Common myeloid progenitor, CD34-positive (primary cell): ENCODE data around the gene ACSM5.

ENCODE experiments used
- CTCF ChIA-PET: fragments of 350-600 bp; sonication (Branson Sonifier 250); formaldehyde crosslinking; loops from one replicate; lab custom pipeline; 2021; ENCODE audit warnings: antibody characterized with exemption; lab: Charles Lee
- POLR2A ChIA-PET: fragments of 350-600 bp; sonication (Branson Sonifier 250); formaldehyde crosslinking; loops from one replicate; lab custom pipeline; 2021; ENCODE audit warnings: antibody characterized with exemption; lab: Charles Lee
- DNase-seq, 3 donors: peaks; one replicate each; pipeline versions ENCODE4 v3.0.0 to v3.0.0-alpha.2; 2013
- H3K27ac ChIP-seq, 2 experiments: 1 replicate in 1 of 2; 2 replicates in 1 of 2; pipeline ENCODE4 v1.7.0; 2013; ENCODE audit warnings: inconsistent platforms in 2 of 2, low read length in 2 of 2, mild to moderate bottlenecking in 2 of 2, low read depth in 1 of 2, moderate library complexity in 1 of 2; ENCODE audit not compliant: severe bottlenecking in 2 of 2, insufficient read depth in 1 of 2, poor library complexity in 1 of 2
- H3K27me3 ChIP-seq, 5 experiments: replicated peaks in 2 of 5; 1 replicate in 3 of 5; 2 replicates in 2 of 5; pipeline versions ENCODE4 v1.6.1 to v1.7.0; 2013; ENCODE audit warnings: low read length in 4 of 5, mild to moderate bottlenecking in 2 of 5, moderate library complexity in 2 of 5, inconsistent platforms in 1 of 5; ENCODE audit not compliant: insufficient read depth in 5 of 5, control insufficient read depth in 4 of 5
- H3K36me3 ChIP-seq, 4 experiments: 1 replicate in 2 of 4; 2 replicates in 2 of 4; pipeline versions ENCODE4 v1.6.1 to v1.7.0; 2013; ENCODE audit warnings: low read length in 3 of 4, control low read depth in 1 of 4, mild to moderate bottlenecking in 1 of 4; ENCODE audit not compliant: control insufficient read depth in 4 of 4, insufficient read depth in 4 of 4
- H3K4me1 ChIP-seq, 4 experiments: 1 replicate in 3 of 4; 2 replicates in 1 of 4; pipeline versions ENCODE4 v1.6.1 to v1.7.1; 2013; ENCODE audit warnings: low read length in 3 of 4, mild to moderate bottlenecking in 3 of 4, control low read depth in 1 of 4, inconsistent platforms in 1 of 4, moderate library complexity in 1 of 4; ENCODE audit not compliant: control insufficient read depth in 4 of 4, insufficient read depth in 4 of 4; ENCODE audit errors: control extremely low read depth in 1 of 4
- H3K4me3 ChIP-seq, 7 experiments: 1 replicate in 4 of 7; 2 replicates in 3 of 7; pipeline versions ENCODE4 v1.5.1 to v1.7.0; 2013; ENCODE audit warnings: mild to moderate bottlenecking in 7 of 7, low read length in 6 of 7, moderate library complexity in 6 of 7, inconsistent platforms in 2 of 7, low read depth in 2 of 7, control low read depth in 1 of 7; ENCODE audit not compliant: insufficient read depth in 4 of 7, control insufficient read depth in 1 of 7; ENCODE audit errors: extremely low read depth in 1 of 7
- H3K9me3 ChIP-seq, 5 experiments: 1 replicate in 4 of 5; 2 replicates in 1 of 5; pipeline versions ENCODE4 v1.6.1 to v1.7.1; 2013; ENCODE audit warnings: low read length in 4 of 5, mild to moderate bottlenecking in 2 of 5, inconsistent platforms in 1 of 5, low read depth in 1 of 5, moderate library complexity in 1 of 5; ENCODE audit not compliant: control insufficient read depth in 4 of 5, insufficient read depth in 2 of 5; ENCODE audit errors: control extremely low read depth in 1 of 5
- WGBS: methylation state at CpG from one replicate; pipeline ENCODE4 v1.1.5; 2013; ENCODE audit not compliant: insufficient coverage; 5-methylcytosine and 5-hydroxymethylcytosine counted together

The ACSM5 gene

DNA sequence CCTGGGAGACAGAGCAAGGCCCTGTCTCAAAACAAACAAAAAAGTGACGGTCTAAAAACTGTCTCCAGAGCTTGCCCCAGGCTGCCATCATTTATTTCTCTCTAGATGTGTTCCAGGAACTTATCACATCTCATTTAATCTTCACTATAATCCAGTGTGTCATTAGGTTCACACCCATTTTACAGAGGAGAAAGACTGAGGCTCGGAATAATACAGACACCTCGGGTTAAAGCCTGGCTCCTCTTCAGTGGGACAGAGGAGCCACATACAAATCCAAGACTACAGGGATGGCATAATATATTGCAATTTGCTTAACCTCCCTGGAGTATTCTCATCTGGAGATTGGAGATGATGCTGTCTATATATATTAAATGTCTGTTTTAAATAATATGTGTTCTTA lies 10.7 kb upstream of the ACSM5 start:
- no peak overlapping the region for H3K27ac ChIP-seq
- no peaks in the 10 kb centered on the region for H3K4me1 ChIP-seq
- no peaks in the 10 kb centered on the region for H3K36me3 ChIP-seq
- DNase-seq: no peak
- WGBS: 100% methylated on average over 1 of the region's 3 CpGs
- H3K27me3 ChIP-seq: no peaks in the 10 kb centered on the region
- no peaks in the 10 kb centered on the region for H3K9me3 ChIP-seq
- ChIA-PET POLR2A (no interaction called here), CTCF (interaction anchor here (2.5 kb wide), 1 partner anchor 13 kb away, joined by 5 read pairs; no protein-coding TSS in a partner anchor)
- no peak overlapping the region for H3K4me3 ChIP-seq

DNA sequence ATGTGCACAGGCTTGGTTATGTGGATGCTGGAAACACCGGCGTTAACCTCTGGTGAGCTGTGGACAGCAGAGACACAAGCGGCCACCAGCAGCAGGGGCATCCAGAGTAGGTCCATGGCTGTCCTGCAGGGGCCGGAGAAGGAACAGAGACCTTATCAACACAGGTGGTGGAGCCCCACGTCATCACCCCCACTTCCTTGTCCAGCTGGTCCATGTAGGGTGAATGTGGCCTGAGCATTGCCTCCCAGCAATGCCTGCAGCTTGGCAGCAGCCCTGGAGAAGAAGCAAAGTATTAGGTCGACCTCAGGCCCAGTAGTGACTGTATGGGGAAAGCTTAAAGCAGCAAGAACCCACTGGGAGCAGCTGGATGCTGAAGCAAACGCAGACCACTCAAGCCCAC lies 10.1 kb upstream of the ACSM5 start:
- ChIA-PET POLR2A (no interaction called here), CTCF (interaction anchor here (0.7 kb wide), 1 partner anchor 16 kb away, joined by 3 read pairs; no protein-coding TSS in a partner anchor)
- H3K36me3 ChIP-seq: no peaks in the 10 kb centered on the region
- H3K27ac ChIP-seq: no peak overlapping the region
- no peaks in the 10 kb centered on the region for H3K27me3 ChIP-seq
- DNase-seq: no peak
- H3K4me3 ChIP-seq: no peak overlapping the region
- 81% methylated on average over 7 of the region's 7 CpGs for WGBS
- no peaks in the 10 kb centered on the region for H3K9me3 ChIP-seq
- no peaks in the 10 kb centered on the region for H3K4me1 ChIP-seq

DNA sequence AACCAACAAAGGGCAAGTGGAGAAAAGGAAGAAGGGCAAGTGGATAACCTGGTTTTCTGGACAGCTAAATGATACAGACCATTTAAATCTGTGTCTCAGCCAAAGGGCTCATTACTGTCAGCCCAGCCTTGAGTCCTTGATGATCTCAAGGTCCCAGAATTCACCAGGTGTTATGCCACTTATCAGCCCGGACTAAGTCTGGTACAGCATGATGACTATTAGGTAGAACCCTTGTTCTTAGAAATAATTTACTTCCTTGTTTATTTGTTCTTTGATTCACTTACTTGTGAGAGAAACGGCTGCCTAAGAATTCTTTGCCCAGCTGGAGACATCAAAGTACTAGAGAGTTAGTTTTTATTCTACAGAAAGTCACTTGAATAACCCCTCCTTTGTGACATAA lies 8.3 kb upstream of the ACSM5 start:
- POLR2A ChIA-PET: no interaction called here
- no peaks in the 10 kb centered on the region for H3K9me3 ChIP-seq
- DNase-seq: no peak
- WGBS: 42% methylated on average over 2 of the region's 2 CpGs
- H3K27me3 ChIP-seq: no peaks in the 10 kb centered on the region
- no peaks in the 10 kb centered on the region for H3K4me1 ChIP-seq
- no peak overlapping the region for H3K4me3 ChIP-seq
- H3K27ac ChIP-seq: no peak overlapping the region
- CTCF ChIA-PET: no interaction called here
- H3K36me3 ChIP-seq: no peaks in the 10 kb centered on the region

DNA sequence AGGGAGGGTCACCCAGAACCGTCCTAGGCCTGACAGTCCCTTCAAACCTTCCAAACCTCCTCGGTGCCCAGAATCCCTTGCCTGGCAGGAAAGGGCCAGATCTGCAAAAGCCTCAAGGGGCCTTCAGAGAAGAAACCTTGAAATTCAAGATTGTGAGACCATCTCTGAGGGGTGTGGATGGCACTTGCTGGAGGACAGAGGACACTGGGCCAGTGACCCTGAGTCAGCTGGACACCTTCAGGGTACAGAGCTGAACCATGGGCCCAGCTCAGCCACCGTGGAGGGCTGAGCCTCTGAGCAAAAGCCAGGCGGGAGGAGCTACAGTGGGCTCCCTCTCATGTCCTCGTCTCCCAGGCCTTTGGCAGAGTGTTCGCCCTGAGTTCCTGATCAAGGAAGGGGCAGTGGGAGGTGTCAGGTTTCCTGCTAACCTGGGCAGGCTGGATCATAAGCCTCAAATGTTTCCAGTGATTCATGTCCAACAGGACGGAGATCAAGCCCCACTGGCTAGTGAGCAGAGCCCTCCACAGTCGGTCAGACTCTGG lies 7.8 kb upstream of the ACSM5 start:
- Histone ChIP-seq H3K9me3 (no peaks in the 10 kb centered on the region), H3K27ac (no peak overlapping the region), H3K4me1 (no peaks in the 10 kb centered on the region), H3K36me3 (no peaks in the 10 kb centered on the region), H3K4me3 (no peak overlapping the region), H3K27me3 (no peaks in the 10 kb centered on the region)
- 96% methylated on average over 8 of the region's 8 CpGs for WGBS
- POLR2A ChIA-PET: no interaction called here
- DNase-seq: no peak
- CTCF ChIA-PET: no interaction called here

DNA sequence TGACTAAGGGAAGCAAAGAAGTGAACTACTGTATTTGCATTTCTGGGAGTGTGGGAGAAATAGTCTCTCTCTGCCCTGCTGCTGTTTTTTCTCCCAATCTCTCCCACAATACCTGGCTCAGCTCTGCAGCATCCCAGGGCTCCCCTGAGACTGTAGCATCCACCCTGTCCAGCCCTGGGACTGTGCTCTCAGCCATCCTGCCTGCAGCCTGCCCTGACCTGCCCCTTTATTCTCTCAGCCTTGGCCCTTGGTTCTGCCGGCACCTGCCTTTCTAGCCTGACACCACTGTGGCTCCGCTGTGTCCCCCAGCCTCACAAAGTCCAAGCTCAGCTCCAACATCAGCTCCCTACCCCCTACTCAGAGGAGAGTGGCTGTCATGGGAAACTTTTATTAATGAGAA lies 6.7 kb upstream of the ACSM5 start:
- ChIA-PET CTCF (no interaction called here), POLR2A (no interaction called here)
- no peak for DNase-seq
- no peak overlapping the region for H3K4me3 ChIP-seq
- no peaks in the 10 kb centered on the region for H3K4me1 ChIP-seq
- no peaks in the 10 kb centered on the region for H3K27me3 ChIP-seq
- no peaks in the 10 kb centered on the region for H3K36me3 ChIP-seq
- WGBS: 100% methylated on average over 1 of the region's 2 CpGs
- H3K9me3 ChIP-seq: peaks cover 0 to 1% (median 0%) of the 10 kb centered on the region in 5 experiments
- no peak overlapping the region for H3K27ac ChIP-seq

DNA sequence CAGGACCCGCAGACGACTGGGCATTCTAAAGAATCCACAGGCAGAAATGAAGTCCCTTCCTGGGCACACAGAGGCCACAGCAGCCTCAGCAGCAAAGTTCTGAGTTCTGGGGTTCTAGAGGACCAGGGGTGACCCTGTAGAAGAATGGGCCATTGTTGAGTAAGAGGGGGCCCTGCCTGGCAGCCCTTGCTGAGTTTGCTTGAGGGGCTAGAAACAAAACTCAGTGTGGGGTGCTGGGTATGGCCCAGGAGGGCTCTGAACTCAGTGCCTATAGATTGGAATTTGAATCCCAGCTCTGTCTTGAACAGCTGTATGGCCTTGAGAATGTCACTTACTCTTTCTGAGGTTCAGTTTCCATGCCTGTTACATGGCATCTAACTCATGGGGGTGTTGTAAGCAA lies 4.7 kb upstream of the ACSM5 start, which contains the start of gene PDILT:
Gene PDILT (minus strand): TSS at position 101 of the 400 bp plus-strand sequence. CDS start 5,437 bp downstream, outside the sequence.
- Histone ChIP-seq H3K4me3 (no peak within 1 kb of the TSS), H3K4me1 (no peaks in the 10 kb centered on the region), H3K9me3 (peaks cover 0 to 1% (median 0%) of the 10 kb centered on the region in 5 experiments), H3K27me3 (no peaks in the 10 kb centered on the region), H3K27ac (no peak within 1 kb of the TSS), H3K36me3 (no peaks in the 10 kb centered on the region)
- CTCF ChIA-PET: no interaction called here
- 100% methylated on average over 2 of the region's 2 CpGs for WGBS
- POLR2A ChIA-PET: no interaction called here
- no peak for DNase-seq

DNA sequence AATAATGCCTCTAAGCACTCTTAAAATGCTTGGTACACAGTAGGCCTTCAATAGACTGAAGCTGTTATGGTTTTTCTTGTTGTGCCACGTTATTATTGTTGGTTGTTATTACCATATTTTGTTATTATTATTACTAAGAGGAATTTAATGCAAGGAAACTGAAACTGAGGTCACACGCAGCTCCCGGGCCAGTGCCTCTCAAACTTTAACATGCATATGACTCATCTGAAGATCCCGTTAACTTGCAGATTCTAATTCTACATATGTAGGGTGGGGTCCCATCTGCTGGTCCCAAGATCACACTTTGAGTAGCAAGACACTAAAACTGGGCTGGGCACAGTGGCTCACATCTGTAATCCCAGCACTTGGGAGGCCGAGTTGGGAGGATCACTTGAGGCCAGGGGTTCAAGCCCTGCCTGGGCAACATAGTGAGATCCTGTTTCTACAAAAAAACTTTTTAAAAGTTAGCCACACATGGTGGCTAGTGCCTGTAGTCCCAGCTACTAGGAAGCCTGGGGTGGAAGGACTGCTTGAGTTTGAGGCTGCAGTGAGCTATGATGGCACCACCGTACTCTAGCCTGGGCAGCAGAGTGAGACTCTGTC lies 888 bp downstream of the ACSM5 start:
- 100% methylated on average over 2 of the region's 6 CpGs for WGBS
- no peak overlapping the region for H3K27ac ChIP-seq
- peaks cover 0 to 3% (median 0%) of the 10 kb centered on the region in 5 experiments for H3K9me3 ChIP-seq
- H3K36me3 ChIP-seq: no peaks in the 10 kb centered on the region
- ChIA-PET CTCF (no interaction called here), POLR2A (no interaction called here)
- DNase-seq: no peak
- no peak overlapping the region for H3K4me3 ChIP-seq
- no peaks in the 10 kb centered on the region for H3K27me3 ChIP-seq
- no peaks in the 10 kb centered on the region for H3K4me1 ChIP-seq
